GM10248 (cell line): Measurements from ENCODE around the gene CPNE9.

Source experiments
- CTCF ChIA-PET: fragments of 300-600 bp; sonication (Branson Sonifier 250); formaldehyde crosslinking; extraction: SDS; loops from one replicate; lab custom pipeline; 2021; ENCODE audit warnings: antibody characterized with exemption; lab: Yijun Ruan, JAX
- POLR2A ChIA-PET: fragments of 350-650 bp; sonication (Branson Sonifier 250); formaldehyde crosslinking; extraction: SDS; loops from one replicate; lab custom pipeline; 2020; ENCODE audit warnings: antibody characterized with exemption; lab: Yijun Ruan, JAX
- DNase-seq: peaks from one replicate; pipeline ENCODE4 v3.0.0; 2012; ENCODE audit errors: extremely low spot score
- TF ChIP-seq, protein P1 (sequence below): IDR thresholded peaks from 2 replicates; pipeline ENCODE4 v1.5.1; 2012; ENCODE audit warnings: mild to moderate bottlenecking, low read depth; ENCODE audit errors: extremely low read depth, missing control alignments, control extremely low read depth

CPNE9 gene

GRCh38 chr3:9750556-9751411 lies 47.2 kb downstream of the CPNE9 start:
- DNase-seq = peak; percentile 48
- CTCF ChIA-PET = interaction anchor here (0.8 to 4.5 kb wide), 4 partner anchors 10 to 42 kb away, joined by 3 to 21 read pairs (median 6); partner anchors contain the start of gene ARPC4
- POLR2A ChIA-PET = interaction anchor here (2.9 kb wide), 1 partner anchor 18 kb away, joined by 11 read pairs; the partner anchor contains the start of gene BRPF1
- TF ChIP-seq, protein P1, sequence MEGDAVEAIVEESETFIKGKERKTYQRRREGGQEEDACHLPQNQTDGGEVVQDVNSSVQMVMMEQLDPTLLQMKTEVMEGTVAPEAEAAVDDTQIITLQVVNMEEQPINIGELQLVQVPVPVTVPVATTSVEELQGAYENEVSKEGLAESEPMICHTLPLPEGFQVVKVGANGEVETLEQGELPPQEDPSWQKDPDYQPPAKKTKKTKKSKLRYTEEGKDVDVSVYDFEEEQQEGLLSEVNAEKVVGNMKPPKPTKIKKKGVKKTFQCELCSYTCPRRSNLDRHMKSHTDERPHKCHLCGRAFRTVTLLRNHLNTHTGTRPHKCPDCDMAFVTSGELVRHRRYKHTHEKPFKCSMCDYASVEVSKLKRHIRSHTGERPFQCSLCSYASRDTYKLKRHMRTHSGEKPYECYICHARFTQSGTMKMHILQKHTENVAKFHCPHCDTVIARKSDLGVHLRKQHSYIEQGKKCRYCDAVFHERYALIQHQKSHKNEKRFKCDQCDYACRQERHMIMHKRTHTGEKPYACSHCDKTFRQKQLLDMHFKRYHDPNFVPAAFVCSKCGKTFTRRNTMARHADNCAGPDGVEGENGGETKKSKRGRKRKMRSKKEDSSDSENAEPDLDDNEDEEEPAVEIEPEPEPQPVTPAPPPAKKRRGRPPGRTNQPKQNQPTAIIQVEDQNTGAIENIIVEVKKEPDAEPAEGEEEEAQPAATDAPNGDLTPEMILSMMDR = no peak

DNA sequence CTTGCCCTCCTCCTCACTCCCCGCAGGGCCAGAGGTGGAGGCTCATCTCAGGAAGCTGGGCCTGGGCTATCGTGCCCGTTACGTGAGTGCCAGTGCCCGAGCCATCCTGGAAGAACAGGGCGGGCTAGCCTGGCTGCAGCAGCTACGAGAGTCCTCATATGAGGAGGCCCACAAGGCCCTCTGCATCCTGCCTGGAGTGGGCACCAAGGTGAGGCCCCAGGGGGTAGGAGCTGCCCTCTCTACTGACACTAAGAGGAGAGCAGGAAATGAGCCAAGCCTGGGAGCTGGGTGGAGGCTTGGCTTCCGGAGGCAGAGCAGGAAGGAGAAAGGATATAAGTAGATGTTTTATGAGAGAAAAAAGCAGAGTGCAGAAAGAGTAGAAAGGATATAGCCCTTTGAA lies 51.0 kb downstream of the CPNE9 start:
- no peak for DNase-seq
- POLR2A ChIA-PET = no interaction called here
- CTCF ChIA-PET = no interaction called here
- TF ChIP-seq, protein P1 = no peak

DNA sequence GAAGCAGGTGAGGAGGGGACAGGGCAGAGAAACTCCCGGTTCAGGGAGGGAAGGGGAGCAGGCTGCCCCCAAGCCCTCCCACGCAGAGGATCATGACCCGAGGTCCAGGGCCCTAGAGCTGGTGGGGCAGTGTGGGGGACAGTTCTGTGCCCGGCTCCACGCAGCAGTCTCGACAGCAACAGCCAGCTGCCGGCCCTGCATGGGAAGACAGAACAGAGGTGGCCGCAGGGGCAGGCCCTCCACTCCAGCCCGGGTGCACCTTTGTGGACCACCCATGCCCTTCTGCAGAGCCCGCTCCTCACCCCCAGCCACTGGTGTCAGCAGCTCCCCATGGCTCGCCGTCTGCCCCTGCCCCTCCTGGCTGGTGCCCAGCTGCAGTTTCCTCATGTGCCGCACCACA lies 53.8 kb downstream of the CPNE9 start:
- ChIA-PET POLR2A (no interaction called here), CTCF (no interaction called here)
- TF ChIP-seq, protein P1 = no peak
- DNase-seq = no peak

GRCh38 chr3:9760779-9761505 lies 57.3 kb downstream of the CPNE9 start:
- ChIA-PET CTCF (no interaction called here), POLR2A (no interaction called here)
- DNase-seq = no peak
- TF ChIP-seq, protein P1 = no peak

- ChIA-PET POLR2A (no interaction called here), CTCF (interaction anchor here (1.0 kb wide), 1 partner anchor 18 kb away, joined by 3 read pairs; no protein-coding TSS in a partner anchor)
- no peak for DNase-seq
- TF ChIP-seq, protein P1 = no peak
These were observed 58.3 kb downstream of the CPNE9 start for GRCh38 chr3:9761919-9762318.

- ChIA-PET CTCF (interaction anchor here (1.1 to 1.3 kb wide), 3 partner anchors 10 to 76 kb away, joined by 3 to 4 read pairs (median 4); no protein-coding TSS in a partner anchor), POLR2A (no interaction called here)
- DNase-seq = no peak
- TF ChIP-seq, protein P1 = no peak
These were observed 59.2 kb downstream of the CPNE9 start for GRCh38 chr3:9762871-9763270.
